Mucosa of stomach (tissue), 1 donor: ENCODE results near the gene FAM168A.

Experiments used
- H3K27me3 ChIP-seq: one replicate; pipeline ENCODE4 v1.7.0; 2013; ENCODE audit warnings: mild to moderate bottlenecking, low read length; ENCODE audit not compliant: control insufficient read depth, insufficient read depth
- H3K36me3 ChIP-seq: one replicate; pipeline ENCODE4 v1.7.0; 2013; ENCODE audit warnings: low read length; ENCODE audit not compliant: control insufficient read depth, insufficient read depth
- H3K4me1 ChIP-seq: one replicate; pipeline ENCODE4 v1.7.0; 2013; ENCODE audit warnings: mild to moderate bottlenecking, low read length; ENCODE audit not compliant: control insufficient read depth, insufficient read depth
- H3K4me3 ChIP-seq: one replicate; pipeline ENCODE4 v1.7.0; 2013; ENCODE audit warnings: low read length
- H3K9ac ChIP-seq: one replicate; pipeline ENCODE4 v1.7.0; 2013; ENCODE audit warnings: mild to moderate bottlenecking, low read length, moderate library complexity
- H3K9me3 ChIP-seq: one replicate; pipeline ENCODE4 v1.7.0; 2013; ENCODE audit warnings: mild to moderate bottlenecking, low read length, moderate library complexity; ENCODE audit not compliant: control insufficient read depth
- donor health status: Pancreatic carcinoma.

The FAM168A gene

GRCh38 chr11:73507086-73507485 lies 90.8 kb downstream of the FAM168A start:
- Histone ChIP-seq H3K9me3 (no peaks in the 10 kb centered on the region), H3K36me3 (no peaks in the 10 kb centered on the region), H3K4me1 (no peaks in the 10 kb centered on the region), H3K4me3 (no peak overlapping the region), H3K9ac (no peak overlapping the region), H3K27me3 (no peaks in the 10 kb centered on the region)

- no peaks in the 10 kb centered on the region for H3K4me1 ChIP-seq
- H3K36me3 ChIP-seq: no peaks in the 10 kb centered on the region
- H3K27me3 ChIP-seq: no peaks in the 10 kb centered on the region
- no peak overlapping the region for H3K9ac ChIP-seq
- H3K9me3 ChIP-seq: no peaks in the 10 kb centered on the region
- H3K4me3 ChIP-seq: no peak overlapping the region
These were observed 91.9 kb downstream of the FAM168A start for GRCh38 chr11:73506038-73506437.

- H3K9ac ChIP-seq: no peak overlapping the region
These were observed 99.6 kb downstream of the FAM168A start for GRCh38 chr11:73498343-73498742.

GRCh38 chr11:73496134-73496533 lies 101.8 kb downstream of the FAM168A start:
- H3K4me3 ChIP-seq: no peak overlapping the region
- no peaks in the 10 kb centered on the region for H3K27me3 ChIP-seq
- no peaks in the 10 kb centered on the region for H3K36me3 ChIP-seq

More at GRCh38 chr11:73498343-73498742, 99.6 kb downstream of the FAM168A start:
- H3K9me3 ChIP-seq: no peaks in the 10 kb centered on the region
- no peaks in the 10 kb centered on the region for H3K27me3 ChIP-seq
- no peaks in the 10 kb centered on the region for H3K36me3 ChIP-seq
- H3K4me1 ChIP-seq: no peaks in the 10 kb centered on the region
- no peak overlapping the region for H3K4me3 ChIP-seq

GRCh38 chr11:73495731-73496130 lies 102.2 kb downstream of the FAM168A start:
- H3K9me3 ChIP-seq: no peaks in the 10 kb centered on the region
- H3K36me3 ChIP-seq: no peaks in the 10 kb centered on the region
- H3K4me3 ChIP-seq: no peak overlapping the region
- no peak overlapping the region for H3K9ac ChIP-seq
- no peaks in the 10 kb centered on the region for H3K27me3 ChIP-seq
- no peaks in the 10 kb centered on the region for H3K4me1 ChIP-seq

More at GRCh38 chr11:73496134-73496533, 101.8 kb downstream of the FAM168A start:
- Histone ChIP-seq H3K9me3 (no peaks in the 10 kb centered on the region), H3K9ac (no peak overlapping the region), H3K4me1 (no peaks in the 10 kb centered on the region)

GRCh38 chr11:73493956-73494598 lies 103.8 kb downstream of the FAM168A start:
- no peaks in the 10 kb centered on the region for H3K4me1 ChIP-seq
- H3K27me3 ChIP-seq: no peaks in the 10 kb centered on the region
- no peak overlapping the region for H3K9ac ChIP-seq
- H3K4me3 ChIP-seq: no peak overlapping the region
- no peaks in the 10 kb centered on the region for H3K9me3 ChIP-seq
- H3K36me3 ChIP-seq: no peaks in the 10 kb centered on the region

GRCh38 chr11:73481626-73482025 lies 116.3 kb downstream of the FAM168A start:
- Histone ChIP-seq H3K9ac (no peak overlapping the region), H3K9me3 (no peaks in the 10 kb centered on the region), H3K4me3 (no peak overlapping the region), H3K27me3 (no peaks in the 10 kb centered on the region), H3K4me1 (no peaks in the 10 kb centered on the region), H3K36me3 (no peaks in the 10 kb centered on the region)

GRCh38 chr11:73480677-73481076 lies 117.2 kb downstream of the FAM168A start:
- Histone ChIP-seq H3K36me3 (no peaks in the 10 kb centered on the region), H3K27me3 (no peaks in the 10 kb centered on the region), H3K4me1 (no peaks in the 10 kb centered on the region), H3K9ac (no peak overlapping the region), H3K9me3 (no peaks in the 10 kb centered on the region), H3K4me3 (no peak overlapping the region)

GRCh38 chr11:73478737-73479347 lies 119.1 kb downstream of the FAM168A start:
- Histone ChIP-seq H3K4me3 (no peak overlapping the region), H3K9ac (no peak overlapping the region), H3K4me1 (no peaks in the 10 kb centered on the region), H3K36me3 (no peaks in the 10 kb centered on the region), H3K9me3 (no peaks in the 10 kb centered on the region), H3K27me3 (no peaks in the 10 kb centered on the region)

GRCh38 chr11:73477518-73477917 lies 120.4 kb downstream of the FAM168A start:
- no peaks in the 10 kb centered on the region for H3K27me3 ChIP-seq

GRCh38 chr11:73475549-73476095 lies 122.3 kb downstream of the FAM168A start:
- Histone ChIP-seq H3K4me3 (no peak overlapping the region), H3K36me3 (no peaks in the 10 kb centered on the region), H3K27me3 (no peaks in the 10 kb centered on the region), H3K4me1 (no peaks in the 10 kb centered on the region), H3K9me3 (no peaks in the 10 kb centered on the region), H3K9ac (no peak overlapping the region)

More at GRCh38 chr11:73477518-73477917, 120.4 kb downstream of the FAM168A start:
- Histone ChIP-seq H3K4me3 (no peak overlapping the region), H3K9ac (no peak overlapping the region), H3K9me3 (no peaks in the 10 kb centered on the region), H3K36me3 (no peaks in the 10 kb centered on the region), H3K4me1 (no peaks in the 10 kb centered on the region)

GRCh38 chr11:73473252-73473651 lies 124.7 kb downstream of the FAM168A start:
- no peaks in the 10 kb centered on the region for H3K4me1 ChIP-seq

More at GRCh38 chr11:73473252-73473651, 124.7 kb downstream of the FAM168A start:
- no peaks in the 10 kb centered on the region for H3K9me3 ChIP-seq
- no peaks in the 10 kb centered on the region for H3K36me3 ChIP-seq
- H3K27me3 ChIP-seq: no peaks in the 10 kb centered on the region
- no peak overlapping the region for H3K9ac ChIP-seq
- H3K4me3 ChIP-seq: no peak overlapping the region
